Smooth muscle cell (in vitro differentiated cells): ENCODE results near the gene ZNF652. TPM values are rescaled to one million over a fixed set of nuclear protein-coding genes. Genes with fewer than 3 reads are reported as not detected.

Experiments used
- DNase-seq: peaks from one replicate; lab custom pipeline; 2025; ENCODE audit not compliant: unreplicated experiment; lab: John Stamatoyannopoulos, UW
- H2AFZ ChIP-seq: fragments of 200-600 bp; sonication (generic); 2 replicates; pipeline ENCODE4 v1.6.0; 2016; ENCODE audit warnings: antibody characterized with exemption, low read depth, mild to moderate bottlenecking
- H3F3A ChIP-seq: fragments of 200-600 bp; sonication (generic); 2 replicates; pipeline ENCODE4 v1.6.0; 2017; ENCODE audit warnings: antibody characterized with exemption, low read depth
- H3K27ac ChIP-seq: fragments of 200-600 bp; sonication (generic); 2 replicates; pipeline ENCODE4 v1.5.1; 2016; ENCODE audit warnings: low read depth, mild to moderate bottlenecking
- H3K27me3 ChIP-seq: fragments of 200-600 bp; sonication (generic); 2 replicates; pipeline ENCODE4 v1.6.1; 2016; ENCODE audit warnings: low read depth, mild to moderate bottlenecking
- H3K36me3 ChIP-seq: fragments of 200-600 bp; sonication (generic); 2 replicates; pipeline ENCODE4 v1.5.1; 2016; ENCODE audit warnings: low read depth
- H3K4me1 ChIP-seq: fragments of 200-600 bp; sonication (generic); 2 replicates; pipeline ENCODE4 v1.5.1; 2016; ENCODE audit warnings: low read depth
- H3K4me2 ChIP-seq: fragments of 200-600 bp; sonication (generic); 2 replicates; pipeline ENCODE4 v1.6.0; 2016; ENCODE audit warnings: mild to moderate bottlenecking
- H3K4me3 ChIP-seq: fragments of 200-600 bp; sonication (generic); 2 replicates; pipeline ENCODE4 v1.5.1; 2016; ENCODE audit warnings: mild to moderate bottlenecking
- H3K79me2 ChIP-seq: fragments of 200-600 bp; sonication (generic); 2 replicates; pipeline ENCODE4 v1.6.0; 2016; ENCODE audit warnings: low read depth, mild to moderate bottlenecking
- H3K9ac ChIP-seq: fragments of 200-600 bp; sonication (generic); 2 replicates; pipeline ENCODE4 v1.6.0; 2016; ENCODE audit warnings: low read depth
- H3K9me3 ChIP-seq: fragments of 200-600 bp; sonication (generic); replicated peaks from 2 replicates; pipeline ENCODE4 v1.5.1; 2016; ENCODE audit warnings: low read depth
- H4K20me1 ChIP-seq: fragments of 200-600 bp; sonication (generic); 2 replicates; pipeline ENCODE4 v1.6.0; 2016; ENCODE audit warnings: low read depth
- WGBS: methylation state at CpG from one replicate; pipeline ENCODE4 v1.1.7; 2016; ENCODE audit warnings: low lambda C conversion rate; 5-methylcytosine and 5-hydroxymethylcytosine counted together
- polyA plus RNA-seq: library from polyadenylated mRNA; unstranded; fragments of >200 nt; fragmentation: Nextera tagmentation; extraction: Ambion mirVana; gene quantifications from 2 replicates; pipeline ENCODE4 v1.2.1, GENCODE V29; 2016
- total RNA-seq: library from RNA; depleted of rRNA; stranded (reverse); fragments of >200 nt; gene quantifications from 2 replicates; pipeline ENCODE4 v1.2.3, GENCODE V29; 2014
- TF ChIP-seq, protein P1 (sequence below): fragments of 200-600 bp; sonication (generic); IDR thresholded peaks from 2 replicates; pipeline ENCODE4 v1.5.1; 2017; ENCODE audit warnings: borderline replicate concordance, mild to moderate bottlenecking, antibody characterized with exemption; ENCODE audit not compliant: insufficient read depth, poor library complexity, severe bottlenecking

The ZNF652 gene
- 42.5 and 48.8 TPM in 2 replicates for total RNA-seq
- polyA plus RNA-seq, result 18.3 and 27.4 TPM in 2 replicates

DNA sequence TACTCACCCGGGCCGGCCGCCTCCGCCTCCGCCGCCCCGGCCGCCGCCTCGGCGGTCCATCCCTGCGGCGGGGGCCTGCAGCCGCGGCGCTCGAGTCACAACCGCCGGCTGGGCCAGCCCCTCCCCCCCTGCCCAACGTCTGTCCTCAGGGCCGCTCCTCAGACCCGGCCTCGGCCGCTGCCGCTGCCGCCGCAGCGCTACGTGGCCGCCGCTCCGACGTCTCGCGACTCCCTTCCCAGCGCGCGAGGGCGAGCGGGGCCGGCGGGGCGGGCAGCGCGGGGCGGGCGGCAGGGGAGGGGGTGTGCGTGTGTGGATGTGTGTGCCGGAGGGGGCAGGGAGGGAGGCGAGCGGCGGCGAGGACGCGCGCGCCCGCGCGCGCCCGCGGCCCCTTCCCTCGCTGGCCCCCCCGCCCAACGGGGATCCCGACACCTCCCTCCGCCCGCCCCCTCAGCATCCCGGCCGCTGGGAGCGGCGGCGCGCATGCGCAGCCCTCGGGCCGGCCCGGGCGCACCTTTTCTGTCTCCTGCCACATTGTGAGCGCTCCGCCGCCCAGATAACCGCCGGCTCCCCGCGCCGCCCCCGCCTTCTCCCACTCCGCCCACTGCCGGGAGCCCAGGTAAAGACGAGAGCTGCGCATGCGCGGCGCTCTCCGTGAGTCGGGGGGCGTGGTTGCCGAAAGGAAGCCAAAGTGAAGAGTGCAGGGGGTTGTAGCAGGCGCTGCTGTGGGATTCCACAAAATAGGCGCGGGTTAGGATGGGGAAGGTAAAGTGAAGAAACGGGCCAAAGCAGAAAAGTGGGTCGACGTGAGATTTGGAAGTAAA lies at the start of gene ZNF652:
TSS of gene ZNF652 (minus strand) at position 349 of the 821 bp plus-strand sequence. CDS start 44,525 bp downstream, outside the sequence.
- no peaks in the 10 kb centered on the region for H3F3A ChIP-seq
- TF ChIP-seq, protein P1, sequence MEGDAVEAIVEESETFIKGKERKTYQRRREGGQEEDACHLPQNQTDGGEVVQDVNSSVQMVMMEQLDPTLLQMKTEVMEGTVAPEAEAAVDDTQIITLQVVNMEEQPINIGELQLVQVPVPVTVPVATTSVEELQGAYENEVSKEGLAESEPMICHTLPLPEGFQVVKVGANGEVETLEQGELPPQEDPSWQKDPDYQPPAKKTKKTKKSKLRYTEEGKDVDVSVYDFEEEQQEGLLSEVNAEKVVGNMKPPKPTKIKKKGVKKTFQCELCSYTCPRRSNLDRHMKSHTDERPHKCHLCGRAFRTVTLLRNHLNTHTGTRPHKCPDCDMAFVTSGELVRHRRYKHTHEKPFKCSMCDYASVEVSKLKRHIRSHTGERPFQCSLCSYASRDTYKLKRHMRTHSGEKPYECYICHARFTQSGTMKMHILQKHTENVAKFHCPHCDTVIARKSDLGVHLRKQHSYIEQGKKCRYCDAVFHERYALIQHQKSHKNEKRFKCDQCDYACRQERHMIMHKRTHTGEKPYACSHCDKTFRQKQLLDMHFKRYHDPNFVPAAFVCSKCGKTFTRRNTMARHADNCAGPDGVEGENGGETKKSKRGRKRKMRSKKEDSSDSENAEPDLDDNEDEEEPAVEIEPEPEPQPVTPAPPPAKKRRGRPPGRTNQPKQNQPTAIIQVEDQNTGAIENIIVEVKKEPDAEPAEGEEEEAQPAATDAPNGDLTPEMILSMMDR, result no peak
- no peaks in the 10 kb centered on the region for H3K27me3 ChIP-seq
- peak within 1 kb of the TSS; percentile 99 for H3K4me3 ChIP-seq
- H3K4me1 ChIP-seq, result peaks cover 30% of the 10 kb centered on the region
- H3K27ac ChIP-seq, result peak within 1 kb of the TSS; percentile 90
- H4K20me1 ChIP-seq, result peaks cover 43% of the 10 kb centered on the region
- H3K79me2 ChIP-seq, result peaks cover 44% of the 10 kb centered on the region
- peak within 1 kb of the TSS; percentile 99 for H3K4me2 ChIP-seq
- no peaks in the 10 kb centered on the region for H3K9me3 ChIP-seq
- WGBS, result 1% methylated on average over 30 of the region's 106 CpGs
- H2AFZ ChIP-seq, result peak within 1 kb of the TSS; percentile 51
- H3K9ac ChIP-seq, result peak within 1 kb of the TSS; percentile 91
- H3K36me3 ChIP-seq, result no peaks in the 10 kb centered on the region
- peak; percentile 66 for DNase-seq

DNA sequence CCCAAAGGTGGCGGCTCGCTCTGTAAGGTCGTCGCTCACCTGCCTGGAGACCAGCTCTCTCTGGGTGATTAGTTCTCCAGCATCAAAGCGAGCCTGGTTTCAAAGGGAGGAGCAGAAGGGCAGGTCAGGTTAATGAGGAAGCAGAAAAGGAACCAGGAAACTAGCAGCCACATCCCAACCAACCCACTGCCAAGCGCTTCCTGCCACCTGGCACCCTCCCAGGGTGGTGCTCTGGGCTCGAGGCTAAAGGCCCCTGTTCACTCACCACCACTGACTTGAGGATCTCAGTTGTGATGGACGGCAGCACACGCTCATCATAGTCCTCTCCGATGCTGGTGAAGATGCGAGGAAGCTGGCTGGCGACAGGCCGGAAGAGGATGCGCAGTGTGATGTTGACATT lies 47.0 kb upstream of the ZNF652 start:
- TF ChIP-seq, protein P1, result no peak
- Histone ChIP-seq H3K9me3 (no peaks in the 10 kb centered on the region), H3K9ac (no peak overlapping the region), H3K79me2 (peaks cover 15% of the 10 kb centered on the region), H3K4me3 (no peak overlapping the region), H4K20me1 (no peaks in the 10 kb centered on the region), H3K36me3 (peaks cover 12% of the 10 kb centered on the region), H3K27ac (no peak overlapping the region), H3K27me3 (no peaks in the 10 kb centered on the region), H3F3A (no peaks in the 10 kb centered on the region), H2AFZ (no peak overlapping the region), H3K4me1 (peaks cover 6% of the 10 kb centered on the region), H3K4me2 (no peak overlapping the region)
- no peak for DNase-seq
- 97% methylated on average over 14 of the region's 14 CpGs for WGBS

DNA sequence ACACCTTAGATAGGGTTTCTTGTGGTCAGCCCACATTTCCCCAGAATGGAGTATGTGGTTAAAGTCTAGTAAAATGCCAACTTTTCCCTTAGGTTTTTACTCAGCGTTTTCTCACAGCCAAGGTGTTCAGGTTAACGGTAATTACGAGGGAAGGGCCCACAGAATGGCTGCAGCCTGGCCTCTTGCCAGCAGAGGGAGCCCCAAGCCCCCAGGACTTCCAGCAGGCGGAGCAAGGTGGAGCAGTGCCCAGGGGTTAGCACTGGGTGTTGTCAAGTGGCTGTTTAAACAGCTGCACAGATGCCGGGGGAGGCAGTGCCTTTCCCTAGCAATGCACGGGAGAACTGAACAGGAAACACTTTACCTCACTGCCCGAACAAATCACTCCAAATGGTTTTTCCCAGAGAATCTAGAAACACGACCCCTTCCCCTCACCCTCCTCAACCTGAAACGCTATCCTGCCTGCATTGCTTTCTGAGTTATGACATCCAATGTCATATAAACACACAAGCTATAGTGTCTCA lies 46.0 kb upstream of the ZNF652 start:
- H3F3A ChIP-seq, result no peaks in the 10 kb centered on the region
- 37% methylated on average over 9 of the region's 9 CpGs for WGBS
- H3K9me3 ChIP-seq, result no peaks in the 10 kb centered on the region
- DNase-seq, result peak; percentile 19
- H3K4me1 ChIP-seq, result no peaks in the 10 kb centered on the region
- H3K79me2 ChIP-seq, result peaks cover 5% of the 10 kb centered on the region
- H2AFZ ChIP-seq, result no peak overlapping the region
- H3K36me3 ChIP-seq, result peaks cover 12% of the 10 kb centered on the region
- no peak overlapping the region for H3K27ac ChIP-seq
- no peaks in the 10 kb centered on the region for H4K20me1 ChIP-seq
- TF ChIP-seq, protein P1, result peak; percentile 92
- no peaks in the 10 kb centered on the region for H3K27me3 ChIP-seq
- H3K9ac ChIP-seq, result no peak overlapping the region
- no peak overlapping the region for H3K4me2 ChIP-seq
- H3K4me3 ChIP-seq, result no peak overlapping the region

DNA sequence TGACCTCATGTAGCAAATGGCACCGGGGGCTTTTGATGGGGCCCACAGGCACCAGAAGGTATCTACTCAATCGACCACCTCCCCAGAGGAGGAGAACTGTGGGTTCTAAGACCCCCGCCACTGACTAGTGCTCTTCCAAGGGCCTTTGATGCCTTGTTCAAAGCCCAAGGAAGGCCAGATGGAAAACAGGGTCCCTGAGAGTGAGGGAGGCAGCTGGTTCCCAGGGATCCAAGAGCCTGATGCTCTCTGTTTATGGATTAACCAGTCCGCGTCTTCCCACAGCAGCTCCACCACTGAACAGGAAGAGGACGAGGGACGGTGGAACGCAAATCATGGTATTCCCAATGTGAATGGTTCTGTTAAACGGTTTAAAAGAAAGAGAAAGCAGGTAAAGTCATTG lies 45.0 kb upstream of the ZNF652 start:
- Histone ChIP-seq H4K20me1 (no peaks in the 10 kb centered on the region), H3K4me3 (no peak overlapping the region), H3F3A (no peaks in the 10 kb centered on the region), H3K36me3 (peaks cover 12% of the 10 kb centered on the region), H3K4me2 (no peak overlapping the region), H3K9ac (no peak overlapping the region), H3K79me2 (no peaks in the 10 kb centered on the region), H3K27ac (no peak overlapping the region), H3K27me3 (no peaks in the 10 kb centered on the region), H3K4me1 (no peaks in the 10 kb centered on the region), H3K9me3 (no peaks in the 10 kb centered on the region), H2AFZ (no peak overlapping the region)
- TF ChIP-seq, protein P1, result no peak
- no peak for DNase-seq
- 98% methylated on average over 9 of the region's 9 CpGs for WGBS
